Glomerular visceral epithelial cell (primary cell): ENCODE results near the gene C3.

Source experiments
- DNase-seq: peaks from one replicate; pipeline ENCODE4 v3.0.0-alpha.2; 2016; ENCODE audit errors: extremely low spot score

C3 gene

GRCh38 chr19:6730941-6731670 lies 10.7 kb upstream of the C3 start:
- no peak for DNase-seq

GRCh38 chr19:6730153-6730804 lies 9.8 kb upstream of the C3 start:
- DNase-seq, result no peak

- DNase-seq, result no peak
Measured at GRCh38 chr19:6729573-6730152, 9.2 kb upstream of the C3 start.

GRCh38 chr19:6728346-6728745 lies 7.9 kb upstream of the C3 start:
- DNase-seq, result no peak

- DNase-seq, result peak; percentile 41
Measured at GRCh38 chr19:6725513-6726231, 5.2 kb upstream of the C3 start.

DNA sequence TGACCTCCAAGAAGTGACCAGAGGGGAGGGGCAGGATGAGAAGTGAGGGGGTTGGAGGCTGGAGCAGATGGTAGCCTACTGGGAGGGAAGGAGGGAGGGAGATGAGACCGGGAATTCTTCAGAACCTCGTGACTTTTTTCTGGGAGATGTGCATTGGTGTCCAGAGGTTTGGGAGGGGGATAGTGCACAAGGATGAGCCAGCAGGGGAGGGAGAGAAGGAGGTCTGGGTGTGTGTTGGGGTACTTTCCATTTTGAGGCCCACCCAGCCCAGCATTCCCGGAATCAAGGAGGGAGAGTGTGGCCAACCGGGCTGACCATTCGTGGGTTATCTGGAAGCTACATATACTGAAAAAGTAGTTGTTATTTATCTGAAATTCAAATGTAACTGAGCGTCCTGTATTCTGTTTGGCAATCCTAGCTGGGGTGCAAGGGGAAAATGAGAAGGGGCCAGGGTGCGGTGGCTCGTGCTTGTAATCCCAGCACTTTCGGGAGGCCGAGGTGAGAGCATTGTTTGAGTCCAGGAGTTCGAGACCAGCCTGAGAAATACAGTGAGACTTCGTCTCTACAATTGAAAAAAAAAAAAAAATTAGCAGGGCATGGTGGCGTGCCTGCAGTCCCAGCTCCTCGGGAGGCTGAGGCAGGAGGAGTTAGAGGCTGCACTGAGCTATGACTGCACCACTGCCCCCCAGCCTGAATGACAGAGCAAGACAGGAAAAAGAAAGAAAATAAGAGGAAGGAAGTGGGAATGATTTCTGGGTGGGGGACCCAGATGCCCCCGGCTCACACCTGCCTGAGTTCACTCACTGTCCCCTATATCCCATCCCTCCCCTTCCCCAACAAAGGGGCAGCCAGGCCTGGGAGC lies 4.4 kb upstream of the C3 start:
- DNase-seq, result no peak

GRCh38 chr19:6723738-6724137 lies 3.3 kb upstream of the C3 start:
- peak; percentile 31 for DNase-seq

- peak; percentile 61 for DNase-seq
Measured at GRCh38 chr19:6723108-6723618, 2.7 kb upstream of the C3 start.

- DNase-seq, result no peak
Measured at GRCh38 chr19:6721773-6722172, 1.3 kb upstream of the C3 start.

- DNase-seq, result no peak
Measured at GRCh38 chr19:6721138-6721474, 656 bp upstream of the C3 start.

DNA sequence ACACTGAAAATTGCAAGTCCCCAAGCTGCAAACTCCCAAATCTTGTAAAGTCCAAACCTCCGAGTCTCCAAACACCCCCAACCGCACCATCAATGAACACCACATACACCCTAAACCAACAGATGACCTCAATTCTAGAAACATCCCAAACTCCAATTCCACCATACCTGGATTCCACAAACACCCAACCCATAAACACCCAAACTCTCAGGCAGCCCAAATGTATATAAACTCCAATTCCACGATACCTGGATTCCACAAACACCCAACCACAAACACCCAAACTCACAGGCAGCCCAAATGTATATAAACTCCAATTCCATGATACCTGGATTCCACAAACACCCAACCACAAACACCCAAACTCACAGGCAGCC lies 470 bp downstream of the C3 start:
- DNase-seq, result no peak

DNA sequence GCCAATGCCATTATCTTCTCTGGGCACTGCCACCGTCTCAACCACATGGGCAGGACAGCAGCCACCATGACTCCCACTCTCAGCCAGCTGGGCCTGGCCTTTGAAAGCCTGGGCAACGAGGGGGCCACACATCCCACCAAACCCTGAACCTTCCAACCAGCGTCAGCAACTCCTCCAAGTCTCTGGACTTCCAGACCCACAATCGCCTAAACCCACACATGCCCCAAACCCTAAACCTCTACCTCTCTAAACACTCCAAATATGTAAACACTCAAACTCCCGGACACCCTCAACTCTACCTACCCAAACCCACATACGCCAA lies 949 bp downstream of the C3 start:
- no peak for DNase-seq

DNA sequence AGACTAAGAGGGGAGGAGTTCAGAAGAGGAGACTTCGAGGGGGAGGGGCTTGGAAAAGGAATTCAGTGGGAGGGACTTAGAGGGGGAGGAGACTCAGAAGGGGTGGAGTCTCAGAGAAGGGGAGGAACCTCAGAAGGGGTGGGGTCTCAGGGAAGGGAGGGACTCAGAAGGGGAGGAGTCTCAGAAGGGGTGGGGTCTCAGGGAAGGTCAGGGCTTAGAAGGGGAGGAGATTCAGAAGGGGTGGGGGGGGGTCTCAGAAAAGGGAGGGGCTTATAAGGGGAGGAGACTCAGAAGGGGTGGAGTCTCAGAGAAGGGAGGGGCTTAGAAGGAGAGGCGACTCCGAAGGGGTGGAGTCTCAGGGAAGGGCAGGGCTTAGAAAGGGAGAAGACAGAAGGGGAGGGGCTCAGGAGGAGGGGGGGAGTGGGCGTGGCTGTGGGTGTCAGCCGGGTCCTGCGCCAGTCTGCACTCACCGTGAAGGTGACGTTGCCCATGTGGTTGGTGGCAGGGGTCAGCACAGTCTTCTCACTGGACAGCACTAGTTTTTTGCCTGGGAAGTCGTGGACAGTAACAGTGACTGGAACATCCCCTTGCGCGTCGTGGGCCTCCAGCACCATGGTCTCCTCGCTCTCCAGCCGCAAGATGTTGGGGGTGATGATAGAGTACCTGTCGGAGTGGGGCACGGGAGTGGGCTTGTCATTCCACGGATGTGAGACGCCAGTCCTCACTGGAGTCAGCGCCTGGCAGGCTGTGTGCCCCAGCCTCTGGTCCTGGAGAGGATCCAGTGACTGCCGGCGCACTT lies 1.5 kb downstream of the C3 start:
- peak; percentile 26 for DNase-seq

DNA sequence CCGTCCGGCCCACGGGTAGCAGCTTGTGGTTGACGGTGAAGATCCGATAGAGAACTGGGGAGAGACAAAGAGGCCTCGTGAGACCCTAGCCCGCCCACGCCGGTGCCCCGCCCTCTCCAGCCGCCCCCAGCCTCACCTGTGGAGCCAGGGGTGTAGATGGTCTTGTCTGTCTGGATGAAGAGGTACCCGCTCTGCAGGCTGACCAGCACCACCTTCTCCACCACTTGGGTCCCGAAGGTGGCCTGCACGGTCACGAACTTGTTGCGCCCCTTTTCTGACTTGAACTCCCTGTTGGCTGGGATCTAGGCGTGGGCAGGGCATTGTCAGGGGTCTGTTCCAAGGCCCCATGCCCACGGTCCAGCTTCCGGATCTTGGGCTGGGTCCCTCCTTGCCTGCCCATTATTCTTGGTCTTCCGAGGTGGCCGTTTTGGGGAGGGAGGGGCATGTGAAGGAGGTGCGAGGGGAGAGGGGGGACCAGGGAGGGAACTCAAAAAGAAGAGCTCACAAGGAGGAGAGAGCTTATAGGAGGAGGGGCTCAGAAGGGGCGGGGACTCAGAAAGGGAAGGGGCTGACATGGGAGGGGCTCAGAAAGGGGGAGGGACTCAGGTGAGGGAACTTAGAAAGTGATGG lies 2.2 kb downstream of the C3 start:
- DNase-seq, result no peak

DNA sequence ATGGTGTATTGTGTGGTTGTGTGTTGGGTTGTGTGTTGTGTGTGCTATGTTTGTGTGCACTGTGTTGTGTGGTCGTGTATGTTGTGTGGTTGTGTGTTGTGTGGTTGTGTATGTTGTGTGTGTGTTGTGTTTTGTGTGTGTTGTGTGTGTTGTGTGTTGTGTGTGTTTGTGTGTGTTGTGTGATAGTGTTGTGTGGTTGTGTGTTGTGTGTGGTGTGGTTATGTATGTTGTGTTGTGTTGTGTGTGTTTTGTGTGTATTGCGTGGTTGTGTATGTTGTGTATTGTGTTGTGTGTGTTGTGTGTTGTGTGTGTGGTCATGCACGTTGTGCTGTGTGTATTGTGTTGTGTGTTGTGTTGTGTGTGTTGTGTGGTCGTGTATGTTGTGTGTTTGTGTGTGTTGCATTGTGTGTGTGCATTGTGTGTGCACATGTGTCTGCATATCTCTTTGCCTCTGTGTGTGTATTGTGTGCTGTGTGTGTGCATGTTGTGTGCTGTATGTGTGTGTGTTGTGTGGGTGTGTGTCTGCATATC lies 2.9 kb downstream of the C3 start:
- no peak for DNase-seq

- DNase-seq, result no peak
Measured at GRCh38 chr19:6717036-6717435, 3.4 kb downstream of the C3 start.

DNA sequence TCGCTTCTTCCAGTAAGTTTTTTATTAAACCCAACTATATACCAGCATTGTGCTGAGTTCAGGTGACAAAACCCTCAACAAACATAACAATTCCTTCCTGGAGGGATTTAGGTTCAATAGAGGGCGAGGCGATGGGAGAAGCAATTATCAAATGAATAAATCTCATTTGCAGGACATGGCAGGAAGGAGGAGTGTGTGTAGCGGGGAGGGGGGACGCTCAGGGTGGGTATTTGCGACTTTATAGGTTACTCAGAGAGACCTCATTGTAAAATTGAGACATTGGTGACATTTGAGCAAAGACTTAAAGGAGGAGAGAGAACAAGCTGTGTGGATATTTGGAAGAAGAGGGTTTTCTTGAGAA lies 3.9 kb downstream of the C3 start:
- no peak for DNase-seq

GRCh38 chr19:6714749-6715555 lies 5.5 kb downstream of the C3 start:
- DNase-seq, result no peak
